Activated CD8-positive, alpha-beta memory T cell treated with anti-CD3 and anti-CD28 coated beads for 36 hours (primary cell): ENCODE data around the gene GTF2IRD2. TPM values are rescaled to one million over a fixed set of nuclear protein-coding genes. Genes with fewer than 3 reads are reported as not detected.

Experiments
- total RNA-seq, 2 experiments: library from RNA; stranded (reverse); gene quantifications; one replicate each; pipeline ENCODE4 v1.2.3, GENCODE V29; 2021

Gene GTF2IRD2
- total RNA-seq, 2 experiments from 2014 or later: 3.3 to 3.6 TPM

Other genes starting within 250 kb of the GTF2IRD2 start
- 100 to 1,000 TPM; 168 TPM for gene GTF2I, start 193.9 kb downstream of the GTF2IRD2 start, total RNA-seq
- gene NCF1, start 77.6 kb downstream of the GTF2IRD2 start, total RNA-seq: under 1 TPM; 0.25 to 0.31 TPM
- 1 to 10 TPM; 4.9 to 5.0 TPM for gene CASTOR2, start 113.1 kb upstream of the GTF2IRD2 start, total RNA-seq
- gene RCC1L, start 222.2 kb upstream of the GTF2IRD2 start, total RNA-seq: 10 to 100 TPM; 72.7 to 73.8 TPM
- gene GTF2IRD2B, start 241.0 kb upstream of the GTF2IRD2 start, total RNA-seq: 10 to 100 TPM in 1 of 2 experiments, 1 to 10 TPM in 1; 8.8 to 10.1 TPM